HG02678 (cell line): ENCODE measurements around the gene KIAA1217.
"Not testable (repeated sequence)": the region's sequence is repeated elsewhere in the genome, so short reads cannot be mapped to it uniquely, and the experiment has no call there.

Experiments used
- ATAC-seq: cut with Tn5 transposase; IDR thresholded peaks from one replicate; pipeline ENCODE4 v1.9.1; 2021; ENCODE audit warnings: mild to moderate bottlenecking, moderate library complexity; ENCODE audit not compliant: unreplicated experiment

KIAA1217 gene

DNA sequence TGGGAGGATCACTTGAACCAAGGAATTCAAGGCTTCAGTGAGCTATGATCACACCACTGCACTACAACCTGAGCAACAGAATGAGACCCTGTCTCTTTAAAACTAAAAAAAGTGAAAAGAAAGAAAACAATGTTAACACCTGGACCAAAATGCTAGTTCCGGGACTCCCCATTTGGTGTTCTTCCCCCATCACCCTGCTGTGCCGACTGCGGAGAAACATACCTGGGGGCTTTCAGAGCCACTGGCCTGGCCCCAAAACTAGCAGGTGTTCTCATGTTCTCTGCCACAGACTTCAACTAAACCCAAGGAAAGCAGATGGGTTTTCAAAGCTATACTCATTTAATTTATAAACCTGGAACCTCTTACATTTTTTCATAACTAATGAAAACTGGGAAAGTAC lies 250.9 kb downstream of the KIAA1217 start:
- ATAC-seq, result no peak

DNA sequence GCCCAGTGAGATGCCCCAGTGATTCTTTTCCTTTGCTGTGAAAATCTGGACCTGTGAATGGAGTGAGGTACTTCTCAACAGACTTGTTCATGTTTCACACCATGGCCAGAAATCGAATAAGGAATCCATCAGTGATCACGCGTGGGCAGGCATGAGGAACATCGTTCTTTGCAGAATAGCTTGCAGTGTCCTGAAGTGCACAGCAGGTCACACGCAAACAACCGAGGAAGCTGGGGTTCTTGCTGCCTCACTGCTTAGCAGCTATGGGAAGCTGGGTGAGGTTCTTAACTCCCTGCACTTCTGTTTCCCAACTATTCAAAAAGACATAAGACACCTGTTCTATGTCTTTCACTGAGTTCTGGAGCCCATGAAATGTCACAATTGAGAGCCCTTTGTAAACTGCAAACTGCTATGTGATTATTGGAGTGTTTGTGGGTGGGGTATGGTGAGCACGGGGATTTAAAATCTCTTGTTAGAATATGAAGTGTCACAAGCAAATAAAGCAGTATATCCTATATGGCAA lies 253.4 kb downstream of the KIAA1217 start:
- ATAC-seq, result no peak

DNA sequence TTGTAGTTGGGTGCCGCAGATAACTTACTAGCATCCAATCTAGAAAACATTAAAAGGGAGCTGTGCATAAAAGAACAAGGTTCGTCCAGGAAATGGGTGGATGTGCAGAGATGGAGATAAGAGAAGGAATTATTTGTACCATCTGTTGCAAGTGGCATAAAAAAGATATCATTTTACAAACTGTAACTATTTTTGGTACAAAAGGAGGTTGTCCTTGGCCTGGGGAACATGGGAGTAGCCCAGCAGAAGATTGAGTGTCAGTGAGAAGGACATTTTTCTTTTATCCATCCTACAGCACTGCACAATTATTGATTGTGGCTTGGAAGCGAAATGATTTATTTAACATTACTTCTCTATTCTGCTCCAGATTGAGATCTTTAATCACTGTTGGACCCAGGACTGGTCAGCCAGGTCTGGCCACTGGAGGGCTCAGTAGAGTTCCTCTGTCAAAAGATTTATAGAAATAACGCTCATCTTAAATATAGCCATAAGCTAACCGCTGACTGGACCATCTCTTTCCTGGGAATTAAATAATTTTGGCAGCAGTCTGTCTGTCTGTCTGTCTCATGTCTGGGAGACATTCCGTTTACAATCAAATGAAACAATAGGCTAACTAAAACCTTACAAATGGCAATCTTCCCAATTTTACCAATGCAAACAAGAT lies 254.1 kb downstream of the KIAA1217 start:
- ATAC-seq, result no peak

DNA sequence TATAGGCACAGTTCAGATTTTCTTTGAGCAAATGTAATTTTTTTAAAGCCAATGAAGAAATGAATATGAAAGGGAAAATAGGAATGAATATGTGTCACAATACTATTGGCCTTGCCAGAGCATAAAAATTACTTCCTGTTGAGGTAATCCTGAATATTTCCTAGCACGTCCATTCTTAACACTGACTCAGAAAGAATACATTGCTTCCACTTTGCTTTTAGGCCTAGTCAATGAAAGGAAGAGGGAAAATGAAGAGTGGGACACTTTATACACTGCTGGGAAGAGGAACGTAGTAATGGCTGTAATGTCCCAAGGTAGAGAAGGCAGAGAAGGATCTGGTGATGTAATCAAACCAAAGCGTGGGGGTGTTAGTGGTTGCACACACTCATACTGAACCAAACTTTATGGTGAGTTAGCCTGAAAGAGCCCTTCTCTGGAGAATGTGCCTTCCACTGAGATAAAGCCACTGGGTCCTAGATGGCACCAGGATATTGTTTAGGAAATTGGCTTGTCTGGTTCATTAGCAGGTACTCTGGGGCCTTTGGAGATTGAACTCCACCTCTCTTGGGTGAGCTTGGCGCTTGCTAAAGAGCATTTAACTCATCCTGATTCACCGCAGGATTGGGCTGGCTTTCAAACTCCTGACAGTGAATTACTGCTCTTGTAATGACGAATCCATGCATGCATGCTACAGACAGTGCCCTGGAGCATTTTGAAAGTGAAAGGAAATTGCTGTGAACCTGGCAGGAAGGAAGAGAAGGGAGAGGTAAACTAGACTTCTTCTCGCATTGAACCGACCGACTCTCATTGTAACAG lies 254.9 kb downstream of the KIAA1217 start:
- ATAC-seq, result peak; percentile 62

DNA sequence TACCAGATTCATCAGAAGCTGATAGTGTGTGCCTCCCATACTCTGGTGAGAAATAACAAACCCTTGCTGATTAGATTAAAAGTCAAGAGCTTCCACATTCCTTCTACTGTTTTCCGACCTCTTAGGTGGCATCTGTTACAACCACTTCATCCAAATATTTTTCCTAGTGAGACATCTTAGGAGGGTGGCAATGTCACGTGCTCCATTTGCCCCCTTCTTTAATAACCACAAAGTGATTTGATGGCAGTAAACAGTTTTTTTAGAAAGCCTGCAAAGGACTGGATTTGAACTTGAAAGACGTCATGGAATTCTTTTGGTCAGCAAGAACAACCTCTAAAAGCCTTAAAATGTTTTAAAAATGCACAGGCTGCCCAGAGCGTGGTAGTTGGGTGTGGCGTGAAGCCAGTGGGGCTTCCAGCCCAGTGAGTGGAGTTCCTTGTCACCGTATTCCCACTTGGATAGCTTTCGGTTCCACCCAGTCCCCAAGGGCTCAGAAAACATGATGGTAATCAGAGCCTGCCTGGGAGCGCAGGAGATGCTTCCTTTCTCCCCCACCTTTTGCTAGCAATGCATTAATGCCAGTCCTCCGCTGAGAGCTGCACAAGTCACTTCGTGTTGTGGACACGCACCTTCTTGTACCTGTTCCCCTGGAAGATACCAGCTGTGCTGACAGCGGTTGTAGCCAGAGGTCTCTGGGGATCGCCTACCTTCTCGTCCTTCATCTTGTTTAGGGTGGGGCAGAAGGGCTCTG lies 256.4 kb downstream of the KIAA1217 start:
- ATAC-seq, result no peak

DNA sequence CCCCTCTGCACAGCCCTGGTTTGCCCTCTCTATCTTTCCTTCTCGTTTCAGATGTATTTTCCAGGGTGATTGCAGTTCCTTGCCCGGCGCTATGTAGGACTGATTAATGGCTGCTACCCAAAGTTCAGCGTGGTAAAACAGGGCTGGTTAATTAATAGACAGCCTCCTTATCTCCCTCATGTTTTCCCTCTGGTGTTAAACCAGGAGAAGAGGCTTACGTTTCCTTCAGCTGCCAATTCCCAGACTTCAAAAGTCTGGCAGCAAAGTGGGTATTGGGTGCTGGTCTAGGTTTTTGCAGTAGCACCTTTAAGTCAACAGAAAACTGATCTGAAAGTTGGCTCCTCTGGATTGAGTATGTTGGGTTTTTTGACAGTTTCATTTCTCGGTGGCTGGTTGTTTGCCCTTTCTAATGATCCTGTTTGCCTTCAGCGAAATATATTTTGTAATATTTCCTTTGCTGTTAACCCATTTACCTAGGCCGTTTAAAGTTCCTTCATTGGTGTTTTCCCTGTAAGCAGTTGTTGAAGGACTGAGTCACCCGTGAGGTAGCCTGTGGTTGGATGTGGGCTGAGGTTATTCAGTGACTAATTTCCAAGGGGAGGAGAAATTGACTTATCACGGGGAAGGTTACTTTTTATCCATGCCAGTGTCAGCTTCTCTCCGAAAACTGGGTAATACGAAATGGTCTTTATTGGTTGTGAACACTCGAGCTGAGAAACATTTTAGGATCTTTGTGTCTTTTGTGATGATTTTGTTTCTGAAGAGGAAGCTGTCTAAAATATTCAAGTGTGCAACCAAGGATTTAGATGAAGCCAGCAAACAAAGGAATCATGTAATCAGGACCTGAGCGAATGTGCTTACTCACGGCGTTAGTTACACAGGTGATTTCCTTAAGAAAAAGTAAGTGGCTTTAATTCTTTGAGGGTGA lies 257.2 kb downstream of the KIAA1217 start:
- peak; percentile 61 for ATAC-seq

DNA sequence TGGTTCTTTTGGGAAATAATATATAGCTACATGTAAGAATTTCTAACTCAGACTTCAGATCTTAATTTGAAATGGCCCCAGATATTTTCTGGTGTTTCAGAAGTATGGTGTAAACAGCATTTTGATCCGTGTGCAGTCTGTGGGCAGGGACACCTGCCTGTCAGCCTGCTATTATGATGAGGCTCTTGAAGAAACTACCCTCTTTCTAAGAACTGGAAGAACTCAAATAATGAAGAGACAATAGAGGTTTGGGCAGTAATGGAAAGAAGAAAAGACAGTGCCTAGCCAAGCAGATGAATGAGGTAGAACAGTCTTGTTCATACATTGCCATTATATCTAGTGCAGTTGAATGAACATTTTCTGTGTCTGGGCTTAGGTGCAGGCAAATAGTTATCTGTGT lies 258.2 kb downstream of the KIAA1217 start:
- no peak for ATAC-seq

DNA sequence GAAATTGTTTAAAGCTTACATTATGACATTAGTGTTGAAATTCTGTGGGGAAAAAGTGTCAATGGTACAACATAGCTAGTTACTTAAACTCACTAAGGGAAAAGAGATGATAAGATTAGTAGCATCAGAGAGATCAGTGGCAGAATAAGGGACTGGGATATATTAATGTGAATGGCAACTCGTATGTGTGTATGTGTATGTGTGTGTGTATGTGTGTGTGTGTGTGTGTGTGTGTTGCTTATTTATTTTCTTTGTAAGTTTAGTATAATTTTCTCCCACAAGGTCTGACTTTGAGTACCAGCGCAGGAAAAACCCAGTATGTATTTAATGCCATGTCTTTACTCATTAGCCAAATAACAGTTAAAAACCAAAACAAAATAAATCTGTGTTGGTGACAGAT lies 258.7 kb downstream of the KIAA1217 start:
- ATAC-seq, result no peak

DNA sequence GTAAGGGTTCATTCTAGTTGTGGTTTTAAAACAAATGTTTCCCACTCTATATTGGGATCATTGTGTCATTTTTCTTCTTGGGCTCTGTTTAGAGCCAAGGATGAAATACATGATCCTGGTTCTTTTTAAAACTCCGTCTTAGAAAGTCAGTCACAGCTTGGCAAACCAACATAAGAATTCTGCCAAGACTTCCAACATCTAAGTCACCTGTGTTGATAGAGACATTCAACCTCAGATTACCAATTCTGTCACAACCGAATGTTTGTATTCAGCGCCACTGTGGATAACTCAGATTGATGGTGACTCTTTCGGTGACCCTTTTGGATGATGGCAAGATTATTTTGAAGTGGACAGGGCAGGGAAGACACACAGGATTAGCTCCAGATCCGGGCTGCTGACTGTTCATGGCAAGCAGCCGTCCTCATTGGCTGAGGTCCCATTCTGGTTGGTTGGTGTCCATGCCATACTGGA lies 259.4 kb downstream of the KIAA1217 start:
- ATAC-seq, result no peak

DNA sequence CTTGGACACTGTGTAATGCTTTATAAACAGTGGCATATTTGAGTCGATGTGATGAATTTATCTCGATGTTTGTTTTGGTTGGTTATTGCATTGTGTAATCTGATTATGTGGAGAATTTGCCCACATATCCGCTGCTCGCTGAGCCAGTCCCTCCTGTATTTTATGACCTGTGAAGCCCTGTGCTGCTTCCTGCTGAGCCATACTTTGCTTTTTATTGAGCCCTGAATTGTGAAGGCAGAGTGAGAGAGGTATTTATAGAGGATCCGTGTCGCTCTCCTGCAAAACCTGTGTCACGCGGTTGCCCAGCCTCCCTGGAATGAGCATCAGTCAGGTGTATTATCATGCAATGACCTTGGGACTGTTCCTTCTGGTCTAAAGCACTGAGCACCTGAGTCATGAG lies 261.1 kb downstream of the KIAA1217 start:
- no peak for ATAC-seq

DNA sequence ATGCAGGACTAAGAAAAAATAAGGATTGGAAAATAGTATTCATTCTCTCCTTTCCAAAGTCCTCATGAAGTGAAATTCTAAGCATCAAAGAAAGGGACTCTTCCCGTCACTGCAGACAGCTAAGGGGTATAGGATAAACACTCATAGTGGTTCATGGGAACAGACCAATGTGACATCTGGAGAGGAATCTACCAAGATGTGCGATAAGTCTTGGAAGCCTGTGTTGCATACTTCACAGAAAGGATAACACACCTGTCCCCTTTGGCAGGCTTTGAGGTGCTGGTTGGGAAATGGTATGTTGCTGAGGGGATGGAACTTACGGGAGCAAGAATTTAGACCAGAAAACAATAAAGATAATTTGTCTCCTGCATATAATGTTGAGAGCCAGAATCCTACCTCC lies 266.7 kb downstream of the KIAA1217 start:
- no peak for ATAC-seq

DNA sequence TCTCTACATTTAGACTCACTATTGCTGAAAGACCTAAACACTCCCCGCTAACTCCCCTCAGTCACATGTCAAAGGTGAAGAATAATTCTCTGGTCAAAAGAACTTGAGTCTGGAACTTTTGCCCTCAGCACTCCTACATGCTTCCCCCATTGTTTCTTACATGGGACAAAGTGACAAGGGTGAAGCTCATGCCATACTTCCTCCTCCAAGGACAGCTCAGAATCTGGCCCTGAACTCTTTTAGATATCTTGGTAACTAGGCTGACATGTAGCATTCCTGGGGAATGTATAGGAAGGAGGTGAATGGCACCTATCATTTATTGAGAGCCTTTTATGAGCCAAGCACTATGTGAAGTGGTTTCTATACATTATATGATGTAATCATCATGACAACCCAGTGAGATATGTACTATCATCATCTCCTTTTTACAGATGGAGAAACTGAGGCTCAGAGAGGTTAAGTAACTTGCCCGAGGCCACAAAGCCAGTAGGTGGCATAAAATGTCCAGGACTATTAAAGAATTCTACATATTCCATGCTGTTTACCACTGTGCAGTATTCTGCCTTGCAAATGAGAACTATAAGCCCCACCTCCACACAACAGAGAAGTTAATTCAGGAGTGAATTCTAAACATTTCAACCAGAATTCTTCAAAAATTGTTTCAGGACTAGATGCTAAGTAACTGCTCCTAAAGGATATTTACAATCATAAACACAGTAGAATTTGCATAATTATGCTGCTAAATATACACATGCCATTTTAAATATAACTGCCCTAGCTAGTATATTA lies 268.2 kb downstream of the KIAA1217 start:
- ATAC-seq, result no peak

DNA sequence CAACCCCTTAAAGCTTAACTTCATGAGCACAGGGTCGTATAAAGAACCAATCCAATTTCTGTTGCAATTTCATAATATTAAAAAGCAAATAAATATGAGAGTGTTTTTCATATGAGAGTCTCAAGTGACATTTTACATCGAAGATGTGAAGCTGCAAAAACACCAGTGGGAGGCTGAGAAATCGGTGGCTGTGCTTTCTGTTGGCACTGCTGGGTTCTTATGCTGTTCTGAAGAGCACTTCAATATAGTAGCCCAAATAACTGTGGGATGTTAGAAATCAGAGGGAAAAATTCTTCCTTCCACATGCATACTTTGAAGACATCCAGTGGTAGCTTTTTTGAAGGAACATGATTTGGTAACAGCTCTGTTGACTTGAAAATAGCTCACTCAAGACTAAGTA lies 269.0 kb downstream of the KIAA1217 start:
- no peak for ATAC-seq

DNA sequence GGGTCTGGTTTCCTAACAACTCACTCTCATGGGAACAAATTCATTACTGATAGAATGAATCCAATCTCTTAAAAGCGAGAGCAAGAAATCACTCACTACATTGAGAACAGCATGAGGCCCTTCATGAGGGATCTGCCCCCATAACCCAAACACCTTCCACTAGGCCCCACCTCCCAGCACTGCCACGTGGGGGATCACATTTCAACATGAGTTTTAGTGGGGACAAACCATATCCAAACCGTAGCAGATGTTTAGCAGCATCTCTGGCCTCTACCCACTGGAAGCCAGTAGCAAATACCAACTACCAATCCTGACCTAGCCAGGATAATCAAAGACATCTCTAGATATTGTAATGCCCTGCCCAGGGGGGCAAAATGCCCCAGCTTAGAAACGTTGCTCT lies 270.9 kb downstream of the KIAA1217 start:
- no peak for ATAC-seq

DNA sequence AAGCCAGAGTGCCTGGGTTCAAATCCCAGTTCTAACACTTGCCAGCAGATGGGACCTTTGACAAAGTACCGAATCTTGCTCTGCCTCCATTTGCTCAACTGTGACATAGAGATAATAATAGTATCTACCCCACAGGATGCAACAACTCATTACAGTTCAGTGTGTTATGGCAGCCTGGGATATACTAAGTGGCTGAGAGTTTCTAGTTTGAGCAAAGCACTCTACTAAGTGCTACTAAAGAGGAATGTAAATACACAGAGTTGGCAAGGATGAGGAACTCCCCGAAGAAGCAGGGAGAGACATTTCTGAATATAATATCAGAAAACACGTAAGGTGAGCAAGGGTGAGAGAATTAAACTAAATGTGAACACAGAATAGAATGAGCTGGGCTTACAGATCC lies 271.5 kb downstream of the KIAA1217 start:
- no peak for ATAC-seq

DNA sequence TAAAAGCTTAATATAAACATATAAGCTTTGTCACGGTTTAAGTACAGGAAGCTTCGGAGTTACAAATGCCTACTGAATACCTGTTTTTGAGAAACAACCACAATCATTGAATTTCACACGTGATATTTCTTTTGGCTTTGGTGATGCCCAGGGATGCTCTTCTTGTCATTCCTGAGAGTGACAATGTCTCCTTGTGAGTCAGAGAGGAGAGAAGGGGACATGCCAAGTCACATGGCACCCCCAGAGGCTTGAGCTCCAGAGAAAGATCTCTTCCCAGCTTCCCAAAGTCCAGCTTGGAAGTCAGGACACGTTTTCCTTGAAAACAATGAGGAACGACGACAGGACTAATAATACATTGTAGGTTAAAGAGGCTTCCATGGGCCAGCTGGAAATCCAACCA lies 272.3 kb downstream of the KIAA1217 start:
- no peak for ATAC-seq

DNA sequence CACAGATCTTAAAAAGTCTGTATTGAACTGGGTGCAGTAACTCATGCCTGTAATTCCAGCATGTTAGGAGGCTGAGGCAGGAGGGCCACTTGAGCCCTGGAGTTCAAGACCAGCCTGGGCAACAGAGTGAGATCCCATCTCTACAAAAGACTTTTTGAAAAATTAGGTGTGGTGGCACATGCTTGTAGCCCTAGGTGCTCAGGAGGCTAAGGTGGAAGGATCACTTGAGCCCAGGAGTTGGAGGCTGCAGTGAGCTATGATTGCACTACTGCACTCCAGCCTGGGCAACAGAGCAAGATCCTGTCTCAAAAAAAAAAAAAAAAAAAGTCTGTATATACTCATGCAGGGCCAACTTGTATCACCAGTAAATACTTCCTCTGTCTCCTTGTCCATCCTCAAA lies 273.8 kb downstream of the KIAA1217 start:
- ATAC-seq, result not testable (repeated sequence)

DNA sequence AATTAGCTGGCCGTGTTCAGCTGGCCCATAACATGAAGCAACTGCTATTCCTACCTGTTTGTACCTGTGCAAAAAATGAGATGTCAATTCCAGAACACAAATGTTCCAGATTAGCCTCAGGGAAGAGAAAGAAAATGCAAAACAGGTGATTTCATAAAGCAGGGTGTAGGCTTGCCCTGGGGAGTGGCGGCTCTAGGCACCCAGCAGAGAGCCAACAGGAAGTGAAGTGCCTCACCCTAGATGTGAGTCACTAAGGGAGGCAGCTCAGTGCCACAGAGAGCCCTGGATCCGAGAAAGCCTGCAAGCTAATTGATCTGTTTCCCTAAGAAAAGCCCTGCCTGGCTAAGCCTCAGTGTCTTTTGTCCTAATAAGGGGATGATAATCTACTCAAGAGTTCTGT lies 274.8 kb downstream of the KIAA1217 start:
- ATAC-seq, result peak; percentile 69

DNA sequence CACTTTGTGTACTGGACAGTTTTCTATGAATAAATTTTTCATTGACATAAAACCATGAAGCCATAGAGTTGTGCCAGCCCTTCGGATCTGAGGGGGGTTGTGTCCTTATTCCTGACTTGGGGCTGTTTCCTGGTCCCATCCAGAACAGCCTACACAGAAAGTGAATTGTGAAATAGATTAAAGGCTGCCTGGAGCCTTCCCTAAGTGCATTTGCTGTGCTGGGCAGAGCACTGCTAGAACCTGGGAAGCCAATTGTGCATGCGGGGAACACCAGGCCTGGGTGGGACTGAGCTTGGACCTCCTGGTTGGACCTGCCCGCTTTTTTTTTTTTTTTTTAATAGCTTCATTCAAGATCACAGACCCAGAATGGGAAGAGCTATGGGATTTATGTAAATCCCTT lies 275.8 kb downstream of the KIAA1217 start:
- no peak for ATAC-seq

DNA sequence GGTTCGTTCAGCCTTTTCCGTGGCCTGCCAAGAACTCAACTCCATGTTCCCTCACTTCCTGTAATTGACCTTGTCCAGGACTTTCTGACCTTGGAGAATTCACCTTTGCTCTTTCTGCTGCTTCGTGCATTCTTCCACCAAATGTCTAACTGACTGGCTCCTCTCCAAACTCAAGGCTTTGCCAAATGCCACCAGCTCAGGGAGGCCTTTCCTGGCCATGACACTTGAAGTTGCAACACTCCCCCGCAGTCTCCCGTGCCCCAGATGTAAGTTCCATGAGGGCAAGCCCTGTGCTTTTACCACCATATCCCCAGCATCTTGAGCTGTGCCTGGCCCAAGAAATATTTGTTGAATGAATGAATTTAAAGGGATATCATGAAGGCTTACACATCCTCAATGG lies 276.4 kb downstream of the KIAA1217 start:
- ATAC-seq, result no peak
